Fibroblast of mammary gland (primary cell): ENCODE results near the gene ERC1.

Experiments
- DNase-seq: peaks from one replicate; pipeline ENCODE4 v3.0.0-alpha.2; 2010; ENCODE audit warnings: low read depth
- H3K4me3 ChIP-seq: 2 replicates; pipeline ENCODE4 v1.5.1; 2011; ENCODE audit warnings: low read depth, mild to moderate bottlenecking, low read length, moderate library complexity; ENCODE audit not compliant: control insufficient read depth
- CTCF ChIP-seq: conservative IDR thresholded peaks from 2 replicates; pipeline ENCODE4 v1.5.1; 2011; ENCODE audit warnings: low read depth, low read length, inconsistent platforms; ENCODE audit not compliant: control insufficient read depth, insufficient read depth

Gene ERC1

GRCh38 chr12:1053690-1054089 is 62.7 kb downstream of the ERC1 start:
- DNase-seq, result no peak
- no peak overlapping the region for H3K4me3 ChIP-seq
- no peak for TF ChIP-seq CTCF

- no peak for DNase-seq
- no peak for TF ChIP-seq CTCF
- H3K4me3 ChIP-seq, result no peak overlapping the region
Observed at GRCh38 chr12:1054117-1054870, 63.3 kb downstream of the ERC1 start.

DNA sequence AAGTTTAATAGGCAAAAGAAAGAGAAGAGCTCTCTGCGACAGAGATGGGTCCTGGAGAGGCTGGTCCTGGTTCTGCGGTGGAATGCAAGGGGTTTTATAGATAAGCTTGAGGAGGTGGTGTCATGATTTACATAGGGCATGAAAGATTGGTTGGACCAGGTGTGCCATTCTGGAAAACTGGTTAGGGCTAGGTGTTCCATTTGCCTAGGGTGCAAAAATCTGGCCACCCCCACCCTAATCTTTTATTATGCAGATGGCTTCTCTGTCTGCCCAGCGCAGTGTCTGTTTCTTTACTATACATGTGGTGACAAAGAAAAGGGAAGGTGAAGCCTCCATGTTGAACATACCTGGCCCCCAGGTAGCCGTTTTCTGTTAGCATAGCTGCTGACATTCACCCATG is 65.4 kb downstream of the ERC1 start:
- no peak for TF ChIP-seq CTCF
- no peak for DNase-seq
- H3K4me3 ChIP-seq, result no peak overlapping the region

DNA sequence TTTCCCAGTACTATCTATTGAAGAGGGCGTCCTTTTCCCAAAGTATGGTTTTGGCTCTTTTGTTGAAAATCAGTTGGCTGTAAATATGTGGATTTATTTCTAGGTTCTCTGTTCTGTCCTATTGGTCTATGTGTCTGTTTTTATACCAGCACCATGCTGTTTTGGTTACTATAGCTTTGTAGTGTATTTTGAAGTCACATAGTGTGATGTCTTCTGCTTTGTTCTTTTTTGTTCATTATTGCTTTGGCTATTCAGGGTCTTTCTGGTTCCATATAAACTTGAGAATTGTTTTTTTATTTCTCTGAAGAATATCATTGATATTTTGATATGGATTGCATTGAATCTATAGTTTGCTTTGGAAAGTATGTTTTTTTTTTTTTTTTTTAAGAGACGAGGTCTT is 67.4 kb downstream of the ERC1 start:
- DNase-seq, result no peak
- TF ChIP-seq CTCF, result no peak
- H3K4me3 ChIP-seq, result no peak overlapping the region

GRCh38 chr12:1059162-1059561 is 68.1 kb downstream of the ERC1 start:
- DNase-seq, result peak; percentile 42
- TF ChIP-seq CTCF, result no peak
- no peak overlapping the region for H3K4me3 ChIP-seq

- no peak for TF ChIP-seq CTCF
- no peak for DNase-seq
- no peak overlapping the region for H3K4me3 ChIP-seq
Observed at GRCh38 chr12:1063852-1064251, 72.8 kb downstream of the ERC1 start.
